ENCODE results near the gene TECR.

Gene TECR

GRCh38 chr19:14529254-14530004, at the start of gene TECR:
TECR (plus strand) TSS chr19:14529594; CDS start chr19:14529697, 103 bp downstream.
- DNase-seq (ENCODE audit: low read depth): peak; percentile 100
- H3K4me3 ChIP-seq (ENCODE audit: low read depth, low read length): peak within 1 kb of the TSS; percentile 86
- TF ChIP-seq CTCF (IDR thresholded peaks at IDR 0.05; ENCODE audit: insufficient read depth, low read depth, low read length, missing control alignments): no peak

GRCh38 chr19:14479975-14480699, 49.3 kb upstream of the TECR start:
- peak; percentile 95 for TF ChIP-seq CTCF (IDR thresholded peaks at IDR 0.05; ENCODE audit: insufficient read depth, low read depth, low read length, missing control alignments)
- DNase-seq (ENCODE audit: low read depth): peak; percentile 65
- H3K4me3 ChIP-seq (ENCODE audit: low read depth, low read length): no peak overlapping the region

- no peak overlapping the region for H3K4me3 ChIP-seq (ENCODE audit: low read depth, low read length)
- DNase-seq (ENCODE audit: low read depth): no peak
- no peak for TF ChIP-seq CTCF (IDR thresholded peaks at IDR 0.05; ENCODE audit: insufficient read depth, low read depth, low read length, missing control alignments)
These were observed 48.7 kb upstream of the TECR start for GRCh38 chr19:14480700-14481079.

GRCh38 chr19:14482172-14482941, 47.0 kb upstream of the TECR start:
- DNase-seq (ENCODE audit: low read depth): no peak
- TF ChIP-seq CTCF (IDR thresholded peaks at IDR 0.05; ENCODE audit: insufficient read depth, low read depth, low read length, missing control alignments): no peak

GRCh38 chr19:14487370-14488125, 41.8 kb upstream of the TECR start:
- TF ChIP-seq CTCF (IDR thresholded peaks at IDR 0.05; ENCODE audit: insufficient read depth, low read depth, low read length, missing control alignments): no peak
- H3K4me3 ChIP-seq (ENCODE audit: low read depth, low read length): no peak overlapping the region
- DNase-seq (ENCODE audit: low read depth): no peak

More at GRCh38 chr19:14482172-14482941, 47.0 kb upstream of the TECR start:
- no peak overlapping the region for H3K4me3 ChIP-seq (ENCODE audit: low read depth, low read length)

- no peak overlapping the region for H3K4me3 ChIP-seq (ENCODE audit: low read depth, low read length)
- no peak for DNase-seq (ENCODE audit: low read depth)
- TF ChIP-seq CTCF (IDR thresholded peaks at IDR 0.05; ENCODE audit: insufficient read depth, low read depth, low read length, missing control alignments): no peak
These were observed 36.5 kb upstream of the TECR start for GRCh38 chr19:14492756-14493337.
